Jurkat, Clone E6-1 (cell line): Measurements from ENCODE around the gene CUX1.
"Not testable (repeated sequence)": the region's sequence is repeated elsewhere in the genome, so short reads cannot be mapped to it uniquely, and the experiment has no call there.

Experiments
- DNase-seq: peaks from one replicate; pipeline ENCODE4 v3.0.0-alpha.2; 2011; ENCODE audit warnings: low read depth, low spot score
- H3K4me3 ChIP-seq: 2 replicates; pipeline ENCODE4 v1.5.1; 2011; ENCODE audit warnings: mild to moderate bottlenecking, low read length, control low read depth, moderate library complexity

The CUX1 gene

GRCh38 chr7:101845974-101846373, 28.5 kb downstream of the CUX1 start:
- DNase-seq: no peak
- H3K4me3 ChIP-seq: no peak overlapping the region

GRCh38 chr7:101846800-101847538, 29.5 kb downstream of the CUX1 start:
- DNase-seq: no peak
- H3K4me3 ChIP-seq: no peak overlapping the region

GRCh38 chr7:101848208-101848951, 31.0 kb downstream of the CUX1 start:
- DNase-seq: peak; percentile 50
- no peak overlapping the region for H3K4me3 ChIP-seq

- not testable (repeated sequence) for H3K4me3 ChIP-seq, DNase-seq
These were observed 31.9 kb downstream of the CUX1 start for GRCh38 chr7:101849314-101849713.

DNA sequence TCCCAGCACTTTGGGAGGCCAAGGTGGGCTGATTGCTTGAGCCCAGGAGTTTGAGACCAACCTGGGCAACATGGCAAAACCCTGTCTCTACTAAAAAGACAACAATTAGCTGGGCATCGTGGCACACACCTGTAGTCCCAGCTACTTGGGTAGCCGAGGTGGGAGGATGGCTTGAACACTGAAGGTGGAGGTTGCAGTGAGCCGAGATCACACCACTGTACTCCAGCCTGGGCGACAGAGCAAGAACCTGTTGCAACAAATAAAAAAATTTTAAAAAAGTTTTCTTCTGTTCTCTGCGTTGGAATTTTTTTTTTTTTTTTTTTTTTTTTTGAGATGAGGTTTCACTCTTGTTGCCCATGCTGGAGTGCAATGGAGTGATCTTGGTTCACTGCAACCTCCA, 34.9 kb downstream of the CUX1 start:
- not testable (repeated sequence) for DNase-seq, H3K4me3 ChIP-seq

GRCh38 chr7:101853684-101854083, 36.3 kb downstream of the CUX1 start:
- no peak overlapping the region for H3K4me3 ChIP-seq

GRCh38 chr7:101854084-101854865, 36.8 kb downstream of the CUX1 start:
- DNase-seq: peak; percentile 20
- no peak overlapping the region for H3K4me3 ChIP-seq

More at GRCh38 chr7:101853684-101854083, 36.3 kb downstream of the CUX1 start:
- DNase-seq: no peak

- DNase-seq: peak; percentile 67
- H3K4me3 ChIP-seq: peak overlapping the region; percentile 37
These were observed 39.3 kb downstream of the CUX1 start for GRCh38 chr7:101856473-101857357.

- DNase-seq: no peak
- H3K4me3 ChIP-seq: no peak overlapping the region
These were observed 40.0 kb downstream of the CUX1 start for GRCh38 chr7:101857358-101857811.

DNA sequence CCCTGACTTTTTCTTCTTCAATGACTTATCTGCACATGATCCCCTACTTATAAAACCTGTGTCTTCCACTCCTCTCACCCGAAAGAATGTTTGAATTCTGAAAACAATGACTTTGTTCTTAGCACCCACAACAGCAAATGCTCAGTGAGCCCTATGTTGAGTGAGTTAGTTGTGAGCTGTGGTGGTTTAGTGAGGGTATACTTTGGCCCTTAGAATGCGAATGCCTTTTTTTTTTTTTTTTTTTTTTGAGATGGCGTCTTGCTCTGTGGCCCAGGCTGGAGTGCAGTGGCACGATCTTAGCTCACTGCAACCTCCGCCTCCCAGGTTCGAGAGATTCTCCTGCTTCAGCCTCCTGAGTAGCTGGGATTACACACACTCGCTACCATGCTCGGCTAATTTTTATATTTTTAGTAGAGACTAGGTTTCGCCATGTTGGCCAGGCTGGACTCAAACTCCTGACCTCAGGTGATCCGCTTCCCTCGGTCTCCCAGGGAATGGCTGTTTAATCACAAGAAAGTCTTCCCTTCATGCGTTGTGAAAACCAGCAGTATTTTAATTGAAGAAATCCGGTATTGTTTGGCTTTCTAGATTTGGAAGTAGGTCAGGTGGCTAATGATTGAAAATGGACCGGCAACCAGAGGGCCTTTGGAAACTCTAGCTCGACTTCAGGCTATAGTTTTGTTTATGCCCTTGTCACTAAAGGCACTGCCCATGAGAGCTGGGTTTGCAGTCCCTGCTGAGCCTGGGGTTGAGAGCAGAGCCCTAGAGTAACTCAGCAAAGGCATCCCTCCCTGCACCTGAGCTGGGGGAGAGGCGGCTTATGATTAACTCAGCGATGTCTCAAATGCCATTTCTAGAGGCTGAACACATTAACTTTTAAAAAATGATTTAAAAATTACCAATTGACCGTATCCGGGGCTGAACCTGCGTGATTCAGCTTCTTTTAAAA, 41.3 kb downstream of the CUX1 start:
- no peak for DNase-seq
- H3K4me3 ChIP-seq: no peak overlapping the region

- no peak overlapping the region for H3K4me3 ChIP-seq
- DNase-seq: no peak
These were observed 42.1 kb downstream of the CUX1 start for GRCh38 chr7:101859411-101860106.

GRCh38 chr7:101860316-101861217, 43.1 kb downstream of the CUX1 start:
- no peak for DNase-seq
- no peak overlapping the region for H3K4me3 ChIP-seq

GRCh38 chr7:101861218-101861775, 43.9 kb downstream of the CUX1 start:
- H3K4me3 ChIP-seq: no peak overlapping the region

DNA sequence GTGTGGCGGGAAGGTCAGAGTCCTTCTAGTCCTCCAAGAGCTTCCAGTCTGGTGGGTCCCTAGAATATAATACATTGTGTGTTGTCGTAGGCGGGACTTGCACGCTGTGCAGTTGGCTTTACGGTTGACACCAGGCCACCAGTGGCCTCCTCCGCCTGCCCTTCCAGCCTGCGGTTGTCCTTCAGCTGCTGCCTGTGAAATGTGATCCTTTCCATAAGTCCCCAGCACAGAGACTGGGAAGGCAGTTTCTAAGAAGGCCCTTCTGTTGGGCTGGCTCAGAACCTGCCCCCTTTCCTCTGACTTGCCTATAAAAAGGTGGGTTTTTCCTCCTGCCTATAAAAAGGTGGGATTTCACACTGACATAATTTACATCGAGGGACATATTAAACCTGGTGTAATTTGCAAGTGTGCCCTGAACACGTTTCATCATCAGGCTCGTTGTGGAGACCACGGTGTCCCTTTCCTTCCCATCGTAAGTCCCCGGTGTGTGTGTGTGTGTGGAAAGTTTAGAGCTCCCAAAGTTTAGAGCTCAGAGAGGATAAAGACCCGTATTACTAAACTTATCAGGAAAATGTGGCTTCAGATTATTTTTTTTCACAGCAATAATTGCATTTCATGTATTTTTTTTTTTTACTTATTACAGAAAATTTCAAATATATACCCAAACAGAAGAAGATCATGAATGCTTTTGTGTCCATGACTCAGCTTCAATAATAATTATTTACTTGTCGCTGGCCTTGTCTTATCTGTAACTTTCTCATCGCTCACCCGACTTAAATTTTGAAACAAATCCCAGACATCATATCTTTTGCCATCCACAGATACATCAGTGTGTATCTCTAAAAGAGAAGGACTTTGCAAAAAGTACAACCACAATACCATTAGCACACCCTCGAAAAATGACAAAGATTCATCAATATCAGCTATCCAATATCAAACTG, 45.1 kb downstream of the CUX1 start:
- no peak overlapping the region for H3K4me3 ChIP-seq
- DNase-seq: no peak

More at GRCh38 chr7:101861218-101861775, 43.9 kb downstream of the CUX1 start:
- DNase-seq: no peak

DNA sequence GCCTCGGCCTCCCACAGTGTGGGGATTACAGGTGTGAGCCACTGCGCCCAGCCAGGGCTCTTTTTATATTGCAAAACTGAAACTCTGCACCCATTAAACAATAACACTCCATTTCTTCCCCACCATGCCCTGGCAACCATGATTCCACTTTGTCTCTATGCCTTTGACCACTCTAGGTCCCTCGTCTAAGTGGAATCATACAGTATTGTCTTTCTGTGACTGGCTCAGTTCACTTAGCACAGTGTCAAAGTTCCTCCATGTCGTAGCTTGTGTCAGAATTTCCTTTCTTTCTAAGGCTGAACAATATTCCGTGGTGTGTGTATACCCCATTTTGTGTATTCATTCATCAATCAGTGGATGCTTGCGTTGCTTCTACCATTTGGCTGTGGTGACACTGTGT, 46.2 kb downstream of the CUX1 start:
- DNase-seq: no peak
- H3K4me3 ChIP-seq: no peak overlapping the region
